Testis (tissue), 2 donors: ENCODE results near the gene TACC3.

Experiments used
- POLR2A ChIP-seq: fragments of 450-650 bp; IDR thresholded peaks from one replicate; pipeline ENCODE4 v1.6.1; 2017; ENCODE audit warnings: antibody characterized with exemption, mild to moderate bottlenecking, moderate library complexity
- TF ChIP-seq, protein P1 (sequence below), 3 experiments: fragments of 450-650 bp in 2 of 3; fragments of 200-600 bp in 1 of 3; sonication (generic) in 1 of 3; IDR thresholded peaks; one replicate each; pipeline ENCODE4 v1.5.1; 2016 to 2019; ENCODE audit warnings: antibody characterized with exemption in 3 of 3, mild to moderate bottlenecking in 2 of 3, moderate library complexity in 1 of 3

DNA sequence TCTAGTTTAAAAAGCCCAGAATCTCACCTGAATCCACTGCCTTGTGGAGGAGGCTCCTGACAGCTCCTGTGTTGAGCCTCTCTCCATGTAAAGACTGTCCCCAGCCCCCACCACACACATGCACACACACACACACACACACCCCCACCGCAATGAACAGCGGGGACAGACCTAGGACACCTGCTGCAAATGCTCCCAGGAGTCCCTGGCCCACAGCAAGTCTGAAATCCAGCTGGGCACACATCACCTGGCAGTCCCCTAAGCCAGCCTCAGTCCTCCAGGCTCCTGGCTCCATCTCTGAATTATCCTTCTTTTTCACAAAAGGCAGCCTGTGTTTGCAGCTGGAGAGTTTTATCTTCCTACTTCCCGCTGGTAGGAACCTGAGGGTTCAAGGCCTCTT, 30.6 kb upstream of the TACC3 start:
- TF ChIP-seq, protein P1, sequence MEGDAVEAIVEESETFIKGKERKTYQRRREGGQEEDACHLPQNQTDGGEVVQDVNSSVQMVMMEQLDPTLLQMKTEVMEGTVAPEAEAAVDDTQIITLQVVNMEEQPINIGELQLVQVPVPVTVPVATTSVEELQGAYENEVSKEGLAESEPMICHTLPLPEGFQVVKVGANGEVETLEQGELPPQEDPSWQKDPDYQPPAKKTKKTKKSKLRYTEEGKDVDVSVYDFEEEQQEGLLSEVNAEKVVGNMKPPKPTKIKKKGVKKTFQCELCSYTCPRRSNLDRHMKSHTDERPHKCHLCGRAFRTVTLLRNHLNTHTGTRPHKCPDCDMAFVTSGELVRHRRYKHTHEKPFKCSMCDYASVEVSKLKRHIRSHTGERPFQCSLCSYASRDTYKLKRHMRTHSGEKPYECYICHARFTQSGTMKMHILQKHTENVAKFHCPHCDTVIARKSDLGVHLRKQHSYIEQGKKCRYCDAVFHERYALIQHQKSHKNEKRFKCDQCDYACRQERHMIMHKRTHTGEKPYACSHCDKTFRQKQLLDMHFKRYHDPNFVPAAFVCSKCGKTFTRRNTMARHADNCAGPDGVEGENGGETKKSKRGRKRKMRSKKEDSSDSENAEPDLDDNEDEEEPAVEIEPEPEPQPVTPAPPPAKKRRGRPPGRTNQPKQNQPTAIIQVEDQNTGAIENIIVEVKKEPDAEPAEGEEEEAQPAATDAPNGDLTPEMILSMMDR (IDR thresholded peaks at IDR 0.05), result no peak
- no peak for TF ChIP-seq POLR2A
